ENCODE data around the gene KCNJ10.

- TF ChIP-seq CTCF (conservative IDR thresholded peaks at IDR 0.05 in 1 of 2, IDR thresholded peaks at IDR 0.05 in 1 of 2; ENCODE audit: extremely low read depth in 1 of 2, insufficient read depth in 1 of 2, low read depth in 1 of 2, low read length in 2 of 2) (no peak), EZH2 (IDR thresholded peaks at IDR 0.05; ENCODE audit: borderline replicate concordance, low read length) (no peak)
These were observed 86.3 kb downstream of the KCNJ10 start for GRCh38 chr1:159983681-159984080.
